Measurements from ENCODE around the gene MCTP1. TPM values are rescaled to one million over a fixed set of nuclear protein-coding genes. Genes with fewer than 3 reads are reported as not detected.

MCTP1 gene
- total RNA-seq, 1 donor from 2014 or later, result 12.8 TPM

DNA sequence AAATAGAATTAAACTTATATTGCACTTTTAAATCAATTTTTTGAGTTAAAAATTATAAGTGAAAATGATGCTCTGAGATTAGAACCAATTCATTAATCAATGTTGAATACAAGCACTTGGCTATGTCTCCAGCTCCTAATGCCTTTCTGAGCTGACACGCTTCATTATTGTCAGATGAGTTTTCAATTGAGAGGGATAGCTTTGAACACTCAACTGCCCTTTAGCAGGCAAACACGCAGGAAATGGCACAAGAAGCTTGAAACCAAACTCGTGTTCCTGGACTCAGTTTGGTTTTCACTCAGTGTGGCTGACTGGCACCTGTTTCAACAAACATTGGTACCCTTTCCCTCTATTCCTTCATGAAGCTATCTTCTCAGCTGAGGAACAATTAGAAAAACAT, 109.8 kb downstream of the MCTP1 start:
- intact Hi-C loops (cut with DNase I), result no loop called here
- Histone ChIP-seq H3K9me3 (no peaks in the 10 kb centered on the region), H3K4me1 (no peaks in the 10 kb centered on the region), H3K27me3 (no peaks in the 10 kb centered on the region), H3K36me3 (no peaks in the 10 kb centered on the region), H3K4me3 (no peak overlapping the region), H3K27ac (no peak overlapping the region)
- TF ChIP-seq POLR2AphosphoS5 (IDR thresholded peaks at IDR 0.05; ENCODE audit: insufficient read depth in 1 of 2, low read depth in 1 of 2) (no peak), CTCF (IDR thresholded peaks at IDR 0.05) (no peak), POLR2A (IDR thresholded peaks at IDR 0.05) (no peak)
- DNase-seq (ENCODE audit: extremely low spot score in 2 of 2), result no peak

DNA sequence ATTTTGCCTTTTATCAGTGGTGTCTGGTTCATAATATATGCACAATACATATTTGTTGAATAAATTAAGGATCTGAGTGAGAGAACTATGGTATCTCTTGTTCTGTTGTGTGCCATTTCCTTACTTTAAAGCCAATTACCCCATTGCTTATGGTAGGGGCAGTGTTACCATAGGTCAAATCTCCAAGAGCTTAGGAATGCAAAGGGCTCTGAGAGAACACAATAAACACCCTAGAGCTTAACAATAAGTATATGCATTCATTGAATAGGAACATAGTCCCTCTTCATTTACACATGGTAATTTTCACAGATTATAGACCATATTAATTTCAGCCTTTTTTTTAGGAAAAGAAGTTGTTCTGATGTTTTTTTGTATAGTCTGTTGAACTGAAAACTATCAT, 112.2 kb downstream of the MCTP1 start:
- Histone ChIP-seq H3K36me3 (no peaks in the 10 kb centered on the region), H3K27ac (no peak overlapping the region), H3K9me3 (no peaks in the 10 kb centered on the region), H3K27me3 (no peaks in the 10 kb centered on the region), H3K4me3 (no peak overlapping the region), H3K4me1 (no peaks in the 10 kb centered on the region)
- no peak for DNase-seq (ENCODE audit: extremely low spot score in 2 of 2)
- no peak for TF ChIP-seq POLR2A (IDR thresholded peaks at IDR 0.05)
- intact Hi-C loops (cut with DNase I), result no loop called here

DNA sequence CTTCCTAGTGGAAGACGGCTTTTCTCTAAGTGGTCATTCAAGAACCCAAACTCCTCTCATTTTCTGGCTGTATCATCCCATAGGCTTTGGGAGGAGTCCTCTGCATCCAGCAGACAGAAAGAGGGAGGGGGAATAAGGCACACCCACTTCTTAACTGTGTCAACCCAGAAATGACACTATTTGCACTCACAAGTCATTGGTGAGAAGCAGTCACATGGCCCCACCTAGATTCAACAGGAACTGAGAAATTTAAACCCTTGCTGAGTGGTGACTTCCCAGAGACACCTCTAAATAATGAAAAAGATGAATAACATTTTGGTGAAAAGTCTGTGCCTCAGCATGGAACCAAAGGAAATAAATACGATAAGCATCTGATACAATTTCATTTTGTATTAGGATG, 120.0 kb downstream of the MCTP1 start:
- H3K4me1 ChIP-seq, result no peaks in the 10 kb centered on the region
- H3K4me3 ChIP-seq, result no peak overlapping the region
- TF ChIP-seq POLR2A (IDR thresholded peaks at IDR 0.05), result no peak
- no peaks in the 10 kb centered on the region for H3K9me3 ChIP-seq
- no peaks in the 10 kb centered on the region for H3K36me3 ChIP-seq
- no peak for DNase-seq (ENCODE audit: extremely low spot score in 2 of 2)
- H3K27me3 ChIP-seq, result no peaks in the 10 kb centered on the region
- H3K27ac ChIP-seq, result no peak overlapping the region
- intact Hi-C loops (cut with DNase I), result no loop called here

DNA sequence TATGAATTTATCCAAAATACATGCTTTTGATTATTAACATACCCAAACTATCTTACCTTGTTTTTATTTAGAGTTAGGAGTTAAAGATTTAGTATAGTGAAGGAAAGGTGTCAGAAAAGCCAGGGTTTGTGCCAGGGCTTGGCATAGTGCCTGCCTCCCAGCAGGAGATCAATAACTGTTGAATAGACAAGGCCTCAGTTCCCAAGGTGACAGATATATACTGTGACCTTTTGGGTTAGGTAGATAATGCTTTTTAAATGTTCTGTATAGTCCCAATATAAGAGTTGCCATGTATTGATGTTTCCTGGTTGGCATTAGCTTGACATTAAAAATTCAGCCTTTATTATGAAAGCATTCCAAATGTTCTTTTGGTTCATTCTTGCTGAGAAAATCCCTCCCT, 121.8 kb downstream of the MCTP1 start:
- intact Hi-C loops (cut with DNase I), result no loop called here
- no peaks in the 10 kb centered on the region for H3K9me3 ChIP-seq
- H3K27me3 ChIP-seq, result no peaks in the 10 kb centered on the region
- no peak for DNase-seq (ENCODE audit: extremely low spot score in 2 of 2)
- no peak overlapping the region for H3K27ac ChIP-seq
- H3K4me3 ChIP-seq, result no peak overlapping the region
- no peaks in the 10 kb centered on the region for H3K4me1 ChIP-seq
- H3K36me3 ChIP-seq, result no peaks in the 10 kb centered on the region
- no peak for TF ChIP-seq CTCF (IDR thresholded peaks at IDR 0.05)
- no peak for TF ChIP-seq POLR2A (IDR thresholded peaks at IDR 0.05)
- no peak for TF ChIP-seq POLR2AphosphoS5 (IDR thresholded peaks at IDR 0.05; ENCODE audit: insufficient read depth in 1 of 2, low read depth in 1 of 2)

DNA sequence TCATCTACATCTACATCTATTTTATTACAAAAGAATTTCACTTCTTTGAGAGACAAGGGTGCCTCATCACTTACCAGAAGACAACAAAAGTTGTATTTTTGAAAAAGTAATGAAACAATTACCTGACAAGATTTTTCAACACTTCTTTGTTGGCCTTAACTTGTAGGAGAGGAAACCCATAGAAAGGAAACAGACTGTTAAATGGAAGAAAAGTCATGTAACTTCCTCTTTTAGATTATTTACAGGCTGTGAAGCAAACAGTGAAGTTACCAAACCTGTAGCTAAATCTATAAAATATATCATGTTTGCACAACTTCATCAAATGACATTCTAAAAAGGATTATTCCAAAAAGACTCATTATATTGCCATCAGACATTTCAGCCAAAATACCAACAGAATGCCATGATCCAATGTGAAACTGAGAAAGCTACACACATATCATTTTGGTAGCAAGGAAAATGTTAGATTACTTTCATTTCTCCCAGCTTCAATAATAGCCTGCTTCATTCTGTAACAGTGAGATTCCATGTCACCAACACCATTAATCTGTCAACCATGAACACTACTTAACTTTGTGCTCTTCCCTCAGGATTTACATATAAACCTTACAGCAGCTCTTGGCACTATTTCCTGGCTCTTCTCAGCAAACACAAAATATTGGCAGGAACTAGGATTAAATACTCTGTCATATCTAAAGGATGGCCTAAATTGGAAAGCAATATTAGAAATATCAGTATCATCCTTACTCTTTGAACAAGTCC, 122.5 kb downstream of the MCTP1 start:
- intact Hi-C loops (cut with DNase I), result no loop called here
- no peak for DNase-seq (ENCODE audit: extremely low spot score in 2 of 2)
- no peaks in the 10 kb centered on the region for H3K4me1 ChIP-seq
- no peak overlapping the region for H3K27ac ChIP-seq
- H3K4me3 ChIP-seq, result no peak overlapping the region
- TF ChIP-seq POLR2A (IDR thresholded peaks at IDR 0.05), result no peak
- no peak for TF ChIP-seq POLR2AphosphoS5 (IDR thresholded peaks at IDR 0.05; ENCODE audit: insufficient read depth in 1 of 2, low read depth in 1 of 2)
- no peak for TF ChIP-seq CTCF (IDR thresholded peaks at IDR 0.05)
- no peaks in the 10 kb centered on the region for H3K27me3 ChIP-seq
- no peaks in the 10 kb centered on the region for H3K9me3 ChIP-seq
- H3K36me3 ChIP-seq, result no peaks in the 10 kb centered on the region

DNA sequence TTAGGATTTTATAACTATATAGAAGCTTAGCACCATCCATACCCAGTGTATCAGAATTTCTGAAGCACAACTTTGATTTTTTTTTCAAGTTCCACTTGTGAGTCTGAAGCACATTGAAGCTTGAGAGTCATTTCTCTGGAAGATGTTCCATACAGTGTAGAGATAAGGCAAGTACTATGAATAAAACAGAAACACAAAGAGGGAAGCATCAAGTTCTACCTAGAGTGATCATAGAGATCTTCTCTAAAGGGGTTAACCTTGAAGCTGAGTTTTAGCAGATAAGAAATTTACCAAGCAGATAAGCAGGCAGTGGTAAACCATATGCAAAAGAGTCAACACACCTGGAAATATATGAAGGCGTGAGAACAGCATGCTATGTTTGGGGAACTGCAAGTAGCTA, 125.3 kb downstream of the MCTP1 start:
- TF ChIP-seq POLR2A (IDR thresholded peaks at IDR 0.05) (no peak), CTCF (IDR thresholded peaks at IDR 0.05) (no peak), POLR2AphosphoS5 (IDR thresholded peaks at IDR 0.05; ENCODE audit: insufficient read depth in 1 of 2, low read depth in 1 of 2) (no peak)
- Histone ChIP-seq H3K27me3 (no peaks in the 10 kb centered on the region), H3K36me3 (no peaks in the 10 kb centered on the region), H3K4me3 (no peak overlapping the region), H3K27ac (no peak overlapping the region), H3K4me1 (no peaks in the 10 kb centered on the region), H3K9me3 (no peaks in the 10 kb centered on the region)
- no peak for DNase-seq (ENCODE audit: extremely low spot score in 2 of 2)
- intact Hi-C loops (cut with DNase I), result no loop called here

All from vagina (tissue), 2 donors.